Testis (tissue), 3 donors: ENCODE measurements around the gene INPPL1. TPM values are rescaled to one million over a fixed set of nuclear protein-coding genes. Genes with fewer than 3 reads are reported as not detected.
"Not testable (repeated sequence)": the region's sequence is repeated elsewhere in the genome, so short reads cannot be mapped to it uniquely, and the experiment has no call there.

Source experiments
- DNase-seq: peaks from one replicate; pipeline ENCODE4 v3.0.0-alpha.2; 2019
- H3K27ac ChIP-seq, 2 donors: fragments of 200-600 bp; sonication (generic); one replicate each; pipeline ENCODE4 v1.5.1; 2019
- H3K27me3 ChIP-seq: fragments of 200-600 bp; sonication (generic); one replicate; pipeline ENCODE4 v1.5.1; 2019
- H3K36me3 ChIP-seq: fragments of 200-600 bp; sonication (generic); one replicate; pipeline ENCODE4 v1.5.1; 2017; ENCODE audit warnings: low read depth; ENCODE audit errors: missing control alignments
- H3K4me1 ChIP-seq: fragments of 200-600 bp; sonication (generic); one replicate; pipeline ENCODE4 v1.5.1; 2019
- H3K4me3 ChIP-seq, 2 donors: fragments of 200-600 bp; sonication (generic); one replicate each; pipeline ENCODE4 v1.5.1; 2017 to 2019
- H3K9me3 ChIP-seq: fragments of 200-600 bp; sonication (generic); one replicate; pipeline ENCODE4 v1.5.1; 2017
- CTCF ChIP-seq, 3 experiments: fragments of 450-650 bp in 2 of 3; fragments of 200-600 bp in 1 of 3; sonication (generic) in 1 of 3; IDR thresholded peaks; one replicate each; pipeline ENCODE4 v1.5.1; 2016 to 2019; ENCODE audit warnings: antibody characterized with exemption in 3 of 3, mild to moderate bottlenecking in 2 of 3, moderate library complexity in 1 of 3
- POLR2A ChIP-seq: fragments of 450-650 bp; IDR thresholded peaks from one replicate; pipeline ENCODE4 v1.6.1; 2017; ENCODE audit warnings: antibody characterized with exemption, mild to moderate bottlenecking, moderate library complexity
- WGBS, 2 donors: methylation state at CpG; one replicate each; pipeline ENCODE4 v1.1.5; 2018; 5-methylcytosine and 5-hydroxymethylcytosine counted together
- intact Hi-C: fragments of 100-400 bp; cut with DNase I; formaldehyde crosslinking; loops from one replicate; pipeline ENCODE4 v1.15.1; 2023; ENCODE audit warnings: low total_unique reads
- polyA plus RNA-seq: library from polyadenylated mRNA; stranded (reverse); fragments of 350-450 nt; fragmentation: Illumina TruSeq; extraction: RNeasy Lipid Tissue Mini Kit (QIAGEN cat#74804); gene quantifications from one replicate; pipeline ENCODE4 v1.2.3, GENCODE V29; 2014; ENCODE audit warnings: low read depth, low replicate concordance; ENCODE audit not compliant: insufficient read depth
- total RNA-seq, 2 donors: library from RNA; depleted of rRNA; stranded (reverse); fragments of >200 nt; gene quantifications; one replicate each; pipeline ENCODE4 v1.2.3, GENCODE V29; 2016

The INPPL1 gene
- total and polyA plus RNA-seq, 3 donors from 2014 or later = 48.1 to 132 (median 120) TPM

- no peaks in the 10 kb centered on the region for H3K9me3 ChIP-seq
- DNase-seq = peak; percentile 6
- no peak overlapping the region for H3K4me3 ChIP-seq
- H3K27ac ChIP-seq = no peak overlapping the region
- H3K4me1 ChIP-seq = no peaks in the 10 kb centered on the region
- H3K36me3 ChIP-seq = no peaks in the 10 kb centered on the region
- WGBS, 2 donors = 71 to 77% methylated on average over 5 of the region's 5 CpGs
- TF ChIP-seq CTCF (IDR thresholded peaks at IDR 0.05) (no peak), POLR2A (no peak)
- no peaks in the 10 kb centered on the region for H3K27me3 ChIP-seq
- intact Hi-C loops = no loop called here
Observed at GRCh38 chr11:72190631-72191071, 33.9 kb upstream of the INPPL1 start.

GRCh38 chr11:72191961-72192381, 32.6 kb upstream of the INPPL1 start, which contains the start of gene FOLR1:
Gene FOLR1 (plus strand): TSS chr11:72192140. CDS start chr11:72192174, 34 bp downstream.
- WGBS, 2 donors = 83 to 96% methylated on average over 4 to 5 of the region's 5 CpGs
- Histone ChIP-seq H3K36me3 (no peaks in the 10 kb centered on the region), H3K27me3 (no peaks in the 10 kb centered on the region), H3K9me3 (no peaks in the 10 kb centered on the region), H3K4me3 (no peak within 1 kb of the TSS), H3K27ac (no peak within 1 kb of the TSS), H3K4me1 (no peaks in the 10 kb centered on the region)
- no peak for TF ChIP-seq POLR2A
- no peak for TF ChIP-seq CTCF (IDR thresholded peaks at IDR 0.05)
- intact Hi-C loops = no loop called here
- peak; percentile 9 for DNase-seq

GRCh38 chr11:72195518-72196270, 28.9 kb upstream of the INPPL1 start:
- Histone ChIP-seq H3K4me1 (no peaks in the 10 kb centered on the region), H3K9me3 (no peaks in the 10 kb centered on the region), H3K4me3 (no peak overlapping the region), H3K27me3 (no peaks in the 10 kb centered on the region), H3K36me3 (no peaks in the 10 kb centered on the region), H3K27ac (no peak overlapping the region)
- 80 to 89% methylated on average over 11 to 12 of the region's 12 CpGs for WGBS, 2 donors
- intact Hi-C loops = no loop called here
- DNase-seq = no peak
- no peak for TF ChIP-seq CTCF (IDR thresholded peaks at IDR 0.05)
- no peak for TF ChIP-seq POLR2A

GRCh38 chr11:72201445-72201844, 23.1 kb upstream of the INPPL1 start:
- 70 to 81% methylated on average over 43 of the region's 43 CpGs for WGBS, 2 donors
- intact Hi-C loops, H3K9me3 ChIP-seq: not testable (repeated sequence)

GRCh38 chr11:72202571-72202970, 22.0 kb upstream of the INPPL1 start:
- TF ChIP-seq POLR2A (no peak), CTCF (IDR thresholded peaks at IDR 0.05) (no peak)
- intact Hi-C loops = no loop called here

More at GRCh38 chr11:72201445-72201844, 23.1 kb upstream of the INPPL1 start:
- H3K27me3 ChIP-seq, H3K4me3 ChIP-seq, DNase-seq, H3K4me1 ChIP-seq, H3K27ac ChIP-seq, H3K36me3 ChIP-seq: not testable (repeated sequence)

More at GRCh38 chr11:72202571-72202970, 22.0 kb upstream of the INPPL1 start:
- H3K27ac ChIP-seq = no peak overlapping the region
- H3K27me3 ChIP-seq = no peaks in the 10 kb centered on the region
- no peaks in the 10 kb centered on the region for H3K4me1 ChIP-seq
- WGBS, 2 donors = 92 to 97% methylated on average over 6 of the region's 6 CpGs
- H3K4me3 ChIP-seq = no peak overlapping the region
- no peak for DNase-seq
- H3K36me3 ChIP-seq = no peaks in the 10 kb centered on the region
- no peaks in the 10 kb centered on the region for H3K9me3 ChIP-seq
